ENCODE measurements around the gene CRYBG1. TPM values are rescaled to one million over a fixed set of nuclear protein-coding genes. Genes with fewer than 3 reads are reported as not detected.

CRYBG1 gene, protein sequence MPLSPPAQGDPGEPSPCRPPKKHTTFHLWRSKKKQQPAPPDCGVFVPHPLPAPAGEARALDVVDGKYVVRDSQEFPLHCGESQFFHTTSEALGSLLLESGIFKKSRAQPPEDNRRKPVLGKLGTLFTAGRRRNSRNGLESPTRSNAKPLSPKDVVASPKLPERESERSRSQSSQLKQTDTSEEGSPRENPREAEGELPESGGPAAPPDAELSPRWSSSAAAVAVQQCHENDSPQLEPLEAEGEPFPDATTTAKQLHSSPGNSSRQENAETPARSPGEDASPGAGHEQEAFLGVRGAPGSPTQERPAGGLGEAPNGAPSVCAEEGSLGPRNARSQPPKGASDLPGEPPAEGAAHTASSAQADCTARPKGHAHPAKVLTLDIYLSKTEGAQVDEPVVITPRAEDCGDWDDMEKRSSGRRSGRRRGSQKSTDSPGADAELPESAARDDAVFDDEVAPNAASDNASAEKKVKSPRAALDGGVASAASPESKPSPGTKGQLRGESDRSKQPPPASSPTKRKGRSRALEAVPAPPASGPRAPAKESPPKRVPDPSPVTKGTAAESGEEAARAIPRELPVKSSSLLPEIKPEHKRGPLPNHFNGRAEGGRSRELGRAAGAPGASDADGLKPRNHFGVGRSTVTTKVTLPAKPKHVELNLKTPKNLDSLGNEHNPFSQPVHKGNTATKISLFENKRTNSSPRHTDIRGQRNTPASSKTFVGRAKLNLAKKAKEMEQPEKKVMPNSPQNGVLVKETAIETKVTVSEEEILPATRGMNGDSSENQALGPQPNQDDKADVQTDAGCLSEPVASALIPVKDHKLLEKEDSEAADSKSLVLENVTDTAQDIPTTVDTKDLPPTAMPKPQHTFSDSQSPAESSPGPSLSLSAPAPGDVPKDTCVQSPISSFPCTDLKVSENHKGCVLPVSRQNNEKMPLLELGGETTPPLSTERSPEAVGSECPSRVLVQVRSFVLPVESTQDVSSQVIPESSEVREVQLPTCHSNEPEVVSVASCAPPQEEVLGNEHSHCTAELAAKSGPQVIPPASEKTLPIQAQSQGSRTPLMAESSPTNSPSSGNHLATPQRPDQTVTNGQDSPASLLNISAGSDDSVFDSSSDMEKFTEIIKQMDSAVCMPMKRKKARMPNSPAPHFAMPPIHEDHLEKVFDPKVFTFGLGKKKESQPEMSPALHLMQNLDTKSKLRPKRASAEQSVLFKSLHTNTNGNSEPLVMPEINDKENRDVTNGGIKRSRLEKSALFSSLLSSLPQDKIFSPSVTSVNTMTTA (N-terminal part only)
- total RNA-seq (2014; rRNA removed) = 19.9 and 22.2 TPM in 2 replicates
- Bru-seq, nascent RNA = percentile 72 among the genes with signal in this experiment
- BruChase-seq, experiment 1, labeled RNA remaining after a 6-hour chase = percentile 66 among the genes with signal in this experiment
- BruChase-seq, experiment 2, labeled RNA remaining after a 2-hour chase = percentile 68 among the genes with signal in this experiment
- long read RNA-seq, full-length matches to known transcripts = 4 of 22 reads
- long read RNA-seq, partial matches to known transcripts = 16 of 22 reads
- long read RNA-seq, other reads (novel, unspliced or antisense) = 2 of 22 reads

DNA sequence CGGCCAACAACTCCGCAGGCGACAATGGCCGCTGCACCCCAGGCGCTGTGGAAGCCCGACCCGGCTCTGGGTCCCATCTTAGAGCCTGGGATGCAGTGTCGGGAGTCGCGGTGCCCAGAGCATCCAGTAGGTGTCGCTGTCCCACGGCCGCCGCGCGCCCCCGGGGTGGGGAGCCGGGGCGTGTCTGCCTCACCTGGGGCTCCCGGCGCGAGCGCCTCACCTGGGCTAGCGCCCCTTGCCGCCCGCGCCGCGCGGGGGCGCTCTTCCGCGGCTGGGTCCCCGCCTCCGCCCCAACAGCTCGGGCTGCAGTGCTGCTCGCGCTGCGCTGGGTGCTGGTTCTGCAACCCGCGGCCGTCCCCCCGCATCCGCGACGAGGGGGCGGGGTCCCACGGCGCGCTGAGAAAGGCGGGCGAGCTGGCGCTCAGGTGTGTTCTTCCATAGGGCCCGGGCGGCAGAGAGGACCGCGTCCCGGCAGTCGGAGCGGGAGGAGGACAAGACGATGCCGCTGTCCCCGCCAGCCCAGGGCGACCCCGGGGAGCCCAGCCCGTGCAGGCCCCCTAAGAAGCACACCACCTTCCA, at the start of gene CRYBG1:
TSS of gene CRYBG1 (plus strand) at position 308 of the 579 bp plus-strand sequence. CDS start at position 500, 192 bp downstream.
- H3K4me3 ChIP-seq (ENCODE audit: low read length) = peak within 1 kb of the TSS; percentile 70
- CTCF ChIA-PET = interaction anchor here (0.6 to 1.4 kb wide), 8 partner anchors 20 to 614 kb away, joined by 3 to 7 read pairs (median 4); no protein-coding TSS in a partner anchor
- TF ChIP-seq, protein P1, sequence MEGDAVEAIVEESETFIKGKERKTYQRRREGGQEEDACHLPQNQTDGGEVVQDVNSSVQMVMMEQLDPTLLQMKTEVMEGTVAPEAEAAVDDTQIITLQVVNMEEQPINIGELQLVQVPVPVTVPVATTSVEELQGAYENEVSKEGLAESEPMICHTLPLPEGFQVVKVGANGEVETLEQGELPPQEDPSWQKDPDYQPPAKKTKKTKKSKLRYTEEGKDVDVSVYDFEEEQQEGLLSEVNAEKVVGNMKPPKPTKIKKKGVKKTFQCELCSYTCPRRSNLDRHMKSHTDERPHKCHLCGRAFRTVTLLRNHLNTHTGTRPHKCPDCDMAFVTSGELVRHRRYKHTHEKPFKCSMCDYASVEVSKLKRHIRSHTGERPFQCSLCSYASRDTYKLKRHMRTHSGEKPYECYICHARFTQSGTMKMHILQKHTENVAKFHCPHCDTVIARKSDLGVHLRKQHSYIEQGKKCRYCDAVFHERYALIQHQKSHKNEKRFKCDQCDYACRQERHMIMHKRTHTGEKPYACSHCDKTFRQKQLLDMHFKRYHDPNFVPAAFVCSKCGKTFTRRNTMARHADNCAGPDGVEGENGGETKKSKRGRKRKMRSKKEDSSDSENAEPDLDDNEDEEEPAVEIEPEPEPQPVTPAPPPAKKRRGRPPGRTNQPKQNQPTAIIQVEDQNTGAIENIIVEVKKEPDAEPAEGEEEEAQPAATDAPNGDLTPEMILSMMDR (conservative IDR thresholded peaks at IDR 0.05; ENCODE audit: low read depth, low read length) = peak; percentile 82
- TF ChIP-seq EZH2phosphoT487 (IDR thresholded peaks at IDR 0.05; ENCODE audit: borderline replicate concordance, low read length) = no peak
- no peak for TF ChIP-seq EZH2 (IDR thresholded peaks at IDR 0.05; ENCODE audit: low read length, unreplicated experiment)
- peak within 1 kb of the TSS; percentile 83 for H2AFZ ChIP-seq (ENCODE audit: low read length)
- H3K9me3 ChIP-seq (ENCODE audit: low read length) = no peaks in the 10 kb centered on the region
- no peaks in the 10 kb centered on the region for H3K36me3 ChIP-seq (ENCODE audit: low read depth, low read length)
- H4K20me1 ChIP-seq (ENCODE audit: low read length) = no peaks in the 10 kb centered on the region
- H3K27me3 ChIP-seq (ENCODE audit: low read length) = no peaks in the 10 kb centered on the region
- DNase-seq (peak; percentile 90), ATAC-seq (peak; percentile 85)
- H3K27ac ChIP-seq (ENCODE audit: low read length) = peak within 1 kb of the TSS; percentile 42
- no peaks in the 10 kb centered on the region for H3K9me2 ChIP-seq (replicated peaks; ENCODE audit: low read length)
- POLR2A ChIA-PET (ENCODE audit: unreplicated experiment) = interaction anchor here (0.6 to 1.0 kb wide), 2 partner anchors 21 to 299 kb away, joined by 3 to 5 read pairs; no protein-coding TSS in a partner anchor
- H3K4me1 ChIP-seq (ENCODE audit: insufficient read depth, low read length) = peaks cover 20% of the 10 kb centered on the region
- peak within 1 kb of the TSS; percentile 51 for H3K9ac ChIP-seq (ENCODE audit: low read length)
- intact Hi-C loops (cut with micrococcal nuclease) = loop anchor here (1.0 kb wide), 3 partner anchors 21 to 85 kb away; no protein-coding TSS in a partner anchor
- H3K4me2 ChIP-seq (ENCODE audit: low read length) = peak within 1 kb of the TSS; percentile 85
- no TSS peak for BruUV-seq (replicated peaks)
- peaks cover 21% of the 10 kb centered on the region for H3K79me2 ChIP-seq (ENCODE audit: low read length)
- no peaks in the 10 kb centered on the region for H3F3A ChIP-seq (ENCODE audit: low read length, unreplicated experiment)

DNA sequence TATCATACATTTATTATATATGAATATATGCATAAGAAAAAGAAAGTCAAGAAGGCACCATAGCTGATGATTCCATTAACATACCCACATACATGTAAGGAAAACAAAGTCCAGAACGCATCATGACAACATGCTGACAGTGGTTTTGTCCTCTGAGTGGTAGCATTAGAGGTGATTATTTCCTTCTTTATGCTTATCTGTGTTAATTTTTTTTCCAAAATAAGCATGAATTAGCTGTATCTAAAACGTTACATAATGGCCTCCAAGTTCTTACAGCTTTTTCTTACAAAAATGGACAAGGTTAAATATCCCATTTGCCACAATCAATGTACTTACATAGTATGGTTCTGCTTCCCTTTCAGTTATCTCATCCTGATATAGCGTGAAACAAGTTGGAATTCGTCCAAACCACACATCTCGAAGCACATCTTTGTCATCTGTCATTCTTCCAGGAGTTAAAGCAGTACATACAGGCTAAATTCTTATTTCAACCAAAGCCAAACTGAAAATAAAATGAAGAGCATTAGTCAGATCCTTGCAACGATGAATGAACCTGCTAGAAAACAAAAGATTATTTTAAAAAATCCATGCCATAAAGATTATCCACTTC, 44.6 kb upstream of the CRYBG1 start:
- TF ChIP-seq, protein P1 (conservative IDR thresholded peaks at IDR 0.05; ENCODE audit: low read depth, low read length) = no peak
- no peak for TF ChIP-seq EZH2 (IDR thresholded peaks at IDR 0.05; ENCODE audit: low read length, unreplicated experiment)
- no peak for TF ChIP-seq EZH2phosphoT487 (IDR thresholded peaks at IDR 0.05; ENCODE audit: borderline replicate concordance, low read length)
- intact Hi-C loops (cut with micrococcal nuclease) = no loop called here
- ChIA-PET POLR2A (ENCODE audit: unreplicated experiment) (interaction anchor here (0.5 kb wide), 1 partner anchor 27 kb away, joined by 5 read pairs; no protein-coding TSS in a partner anchor), CTCF (no interaction called here)
- no peak overlapping the region for H3K4me3 ChIP-seq (ENCODE audit: low read length)
- H3K9me3 ChIP-seq (ENCODE audit: low read length) = no peaks in the 10 kb centered on the region
- DNase-seq (peak; percentile 58), ATAC-seq (peak; percentile 42; the same call in 1 of the 2 replicates)
- H3K9me2 ChIP-seq (replicated peaks; ENCODE audit: low read length) = no peaks in the 10 kb centered on the region
- no peaks in the 10 kb centered on the region for H3K27me3 ChIP-seq (ENCODE audit: low read length)
- no peak overlapping the region for H3K9ac ChIP-seq (ENCODE audit: low read length)
- H3K79me2 ChIP-seq (ENCODE audit: low read length) = peaks cover 93% of the 10 kb centered on the region
- H3K4me2 ChIP-seq (ENCODE audit: low read length) = peak overlapping the region; percentile 40
- 0 out of 2 replicates have a peak, but pooled peaks cover 10% of the 10 kb centered on the region for H4K20me1 ChIP-seq (ENCODE audit: low read length)
- H2AFZ ChIP-seq (ENCODE audit: low read length) = no peak overlapping the region
- peaks cover 22% of the 10 kb centered on the region for H3K4me1 ChIP-seq (ENCODE audit: insufficient read depth, low read length)
- no TSS peak for BruUV-seq (replicated peaks)
- H3K27ac ChIP-seq (ENCODE audit: low read length) = no peak overlapping the region
- H3K36me3 ChIP-seq (ENCODE audit: low read depth, low read length) = peaks cover 21% of the 10 kb centered on the region
- H3F3A ChIP-seq (ENCODE audit: low read length, unreplicated experiment) = no peaks in the 10 kb centered on the region

Measured in PC-3 (cell line).